IMR-90 (cell line): ENCODE data around the gene ZBTB9. TPM values are rescaled to one million over a fixed set of nuclear protein-coding genes. Genes with fewer than 3 reads are reported as not detected.

Source experiments
- ATAC-seq: fragments of 200-7000 bp; cut with Tn5 transposase; 2 replicates; pipeline ENCODE4 v1.9.1; 2020; ENCODE audit warnings: low read depth, mild to moderate bottlenecking, moderate library complexity
- BruUV-seq: library from RNA; stranded (reverse); fragments of 400-500 nt; replicated peaks from 2 replicates; lab custom pipeline; 2021; lab: Mats Ljungman, UMichigan
- CTCF ChIA-PET: fragments of 300-600 bp; formaldehyde crosslinking; extraction: SDS; loops from one replicate; lab custom pipeline; 2021; ENCODE audit warnings: antibody characterized with exemption; lab: Yijun Ruan, JAX
- POLR2A ChIA-PET: fragments of 300-600 bp; sonication (Branson Sonifier 250); formaldehyde crosslinking; loops from one replicate; lab custom pipeline; 2022; ENCODE audit warnings: antibody characterized with exemption; ENCODE audit not compliant: unreplicated experiment; lab: Charles Lee
- DNase-seq: peaks from one replicate; pipeline ENCODE4 v3.0.0; 2013
- H2AFZ ChIP-seq: replicated peaks from 2 replicates; pipeline ENCODE3; 2013; ENCODE audit warnings: low read length, mild to moderate bottlenecking; ENCODE audit not compliant: poor library complexity
- H2AK5ac ChIP-seq: 2 replicates; pipeline ENCODE4 v1.6.1; 2013; ENCODE audit warnings: low read depth, low read length, inconsistent platforms
- H2AK9ac ChIP-seq: replicated peaks from 2 replicates; pipeline ENCODE3; 2013; ENCODE audit warnings: mild to moderate bottlenecking, low read depth, low read length, moderate library complexity; ENCODE audit not compliant: poor library complexity
- H2BK120ac ChIP-seq: 2 replicates; pipeline ENCODE4 v1.6.1; 2013; ENCODE audit warnings: low read depth, low read length, inconsistent platforms
- H2BK15ac ChIP-seq: 3 replicates; pipeline ENCODE4 v1.6.1; 2013; ENCODE audit warnings: low read depth, low read length, inconsistent platforms
- H2BK20ac ChIP-seq: 2 replicates; pipeline ENCODE4 v1.6.1; 2013; ENCODE audit warnings: low read depth, mild to moderate bottlenecking, inconsistent platforms, low read length, moderate library complexity
- H2BK5ac ChIP-seq: 2 replicates; pipeline ENCODE4 v1.6.1; 2013; ENCODE audit warnings: mild to moderate bottlenecking, low read depth, low read length, inconsistent platforms; ENCODE audit not compliant: poor library complexity, severe bottlenecking
- H3K14ac ChIP-seq: replicated peaks from 2 replicates; pipeline ENCODE4 v1.6.1; 2013; ENCODE audit warnings: low read depth, low read length, inconsistent platforms
- H3K18ac ChIP-seq: 2 replicates; pipeline ENCODE4 v1.6.1; 2013; ENCODE audit warnings: low read depth, low read length, control low read depth
- H3K23ac ChIP-seq: 2 replicates; pipeline ENCODE4 v1.6.1; 2013; ENCODE audit warnings: low read depth, low read length, inconsistent platforms
- H3K27ac ChIP-seq: 2 replicates; pipeline ENCODE4 v1.5.1; 2013; ENCODE audit warnings: mild to moderate bottlenecking, control low read depth, low read length; ENCODE audit not compliant: insufficient read depth
- H3K27me3 ChIP-seq: 2 replicates; pipeline ENCODE4 v1.6.1; 2013; ENCODE audit warnings: low read length; ENCODE audit not compliant: control insufficient read depth, insufficient read depth
- H3K36me3 ChIP-seq: 2 replicates; pipeline ENCODE4 v1.6.1; 2013; ENCODE audit warnings: low read length, mixed read lengths; ENCODE audit not compliant: control insufficient read depth, insufficient read depth
- H3K4ac ChIP-seq: 2 replicates; pipeline ENCODE4 v1.6.1; 2013; ENCODE audit warnings: low read depth, low read length, inconsistent platforms
- H3K4me1 ChIP-seq: 2 replicates; pipeline ENCODE4 v1.6.1; 2013; ENCODE audit warnings: low read length, mixed read lengths; ENCODE audit not compliant: control insufficient read depth, insufficient read depth
- H3K4me2 ChIP-seq: 2 replicates; pipeline ENCODE4 v1.6.1; 2013; ENCODE audit warnings: low read depth, mild to moderate bottlenecking, control low read depth, low read length, moderate library complexity
- H3K4me3 ChIP-seq: 2 replicates; pipeline ENCODE4 v1.5.1; 2013; ENCODE audit warnings: low read depth, mild to moderate bottlenecking, control low read depth, low read length, moderate library complexity; ENCODE audit not compliant: insufficient read depth
- H3K56ac ChIP-seq: 2 replicates; pipeline ENCODE4 v1.6.1; 2013; ENCODE audit warnings: low read length, inconsistent platforms; ENCODE audit not compliant: insufficient read depth; ENCODE audit errors: extremely low read depth
- H3K79me1 ChIP-seq, 2 experiments: 2 replicates each; pipeline ENCODE4 v1.6.1; 2013; ENCODE audit warnings: low read length in 2 of 2, inconsistent platforms in 1 of 2, low read depth in 1 of 2
- H3K9ac ChIP-seq: 2 replicates; pipeline ENCODE4 v1.6.1; 2013; ENCODE audit warnings: low read depth, low read length, control low read depth
- H3K9me1 ChIP-seq: 2 replicates; pipeline ENCODE4 v1.6.1; 2013; ENCODE audit warnings: low read length, inconsistent platforms; ENCODE audit not compliant: insufficient read depth
- H3K9me3 ChIP-seq: 2 replicates; pipeline ENCODE4 v1.6.1; 2013; ENCODE audit warnings: low read length; ENCODE audit not compliant: control insufficient read depth, insufficient read depth
- H4K20me1 ChIP-seq: 2 replicates; pipeline ENCODE4 v1.6.1; 2013; ENCODE audit warnings: low read length, inconsistent platforms; ENCODE audit not compliant: insufficient read depth
- H4K5ac ChIP-seq: 2 replicates; pipeline ENCODE4 v1.6.1; 2013; ENCODE audit warnings: mild to moderate bottlenecking, low read depth, low read length, control low read depth
- H4K8ac ChIP-seq, 2 experiments: 2 replicates each; pipeline ENCODE4 v1.6.1; 2013; ENCODE audit warnings: low read depth in 2 of 2, low read length in 2 of 2, control low read depth in 1 of 2, inconsistent platforms in 1 of 2
- H4K91ac ChIP-seq: 2 replicates; pipeline ENCODE4 v1.6.1; 2013; ENCODE audit warnings: low read depth, low read length, inconsistent platforms; ENCODE audit not compliant: insufficient read depth
- BHLHE40 ChIP-seq: fragments of 150-350 bp; IDR thresholded peaks from 2 replicates; pipeline ENCODE4 v1.6.1; 2016; ENCODE audit warnings: mild to moderate bottlenecking, low read depth, low read length
- CEBPB ChIP-seq: IDR thresholded peaks from 2 replicates; pipeline ENCODE4 v1.6.1; 2012; ENCODE audit warnings: low read depth, low read length, improper control_type of control experiment
- CHD1 ChIP-seq: IDR thresholded peaks from 2 replicates; pipeline ENCODE4 v1.6.1; 2012; ENCODE audit warnings: low read depth, low read length, improper control_type of control experiment
- MAFK ChIP-seq: IDR thresholded peaks from 2 replicates; pipeline ENCODE4 v1.6.1; 2012; ENCODE audit warnings: low read depth, low read length, improper control_type of control experiment
- MAZ ChIP-seq: IDR thresholded peaks from 2 replicates; pipeline ENCODE4 v1.6.1; 2012; ENCODE audit warnings: low read depth, mild to moderate bottlenecking, low read length, improper control_type of control experiment, moderate library complexity, borderline replicate concordance
- NFE2L2 ChIP-seq: fragments of 150-350 bp; IDR thresholded peaks from 2 replicates; pipeline ENCODE4 v1.6.1; 2016; ENCODE audit warnings: low read depth, mild to moderate bottlenecking, low read length
- RCOR1 ChIP-seq: IDR thresholded peaks from 2 replicates; pipeline ENCODE4 v1.6.1; 2012; ENCODE audit warnings: mild to moderate bottlenecking, low read length, improper control_type of control experiment; ENCODE audit not compliant: insufficient replicate concordance
- RFX5 ChIP-seq: IDR thresholded peaks from 2 replicates; pipeline ENCODE4 v1.8.0; 2012; ENCODE audit warnings: low read depth, mild to moderate bottlenecking, low read length, moderate library complexity
- WGBS, 2 experiments: methylation state at CpG; one replicate each; pipeline versions ENCODE4 v1.1.5 to v1.1.7; 2013; ENCODE audit warnings: missing lambda C conversion rate in 2 of 2; ENCODE audit not compliant: insufficient read length in 1 of 2; ENCODE audit errors: extremely low coverage in 2 of 2; 5-methylcytosine and 5-hydroxymethylcytosine counted together
- dilution Hi-C: fragments of 300-500 bp; cut with HindIII; formaldehyde crosslinking; loops from one replicate; pipeline ENCODE4 v1.14.3; 2018; ENCODE audit warnings: low sequenced_read_pairs; ENCODE audit not compliant: unreplicated experiment
- in situ Hi-C: fragments of 300-500 bp; cut with MboI; formaldehyde crosslinking; loops from 3 replicates; pipeline ENCODE4 v1.14.3; 2019; ENCODE audit warnings: low sequenced_read_pairs, inconsistent platforms, mixed read lengths
- intact Hi-C: fragments of 100-400 bp; cut with micrococcal nuclease; formaldehyde crosslinking; loops from 2 replicates; pipeline ENCODE4 v1.10.0; 2022
- polyA plus RNA-seq, 3 experiments: library from polyadenylated mRNA; depleted of rRNA; stranded (reverse); fragments of >200 nt; gene quantifications; 2 replicates each; pipeline ENCODE4 v1.2.3, GENCODE V29; 2012; ENCODE audit warnings: low replicate concordance in 1 of 3
- total RNA-seq: library from RNA; depleted of rRNA; stranded (reverse); fragments of >200 nt; gene quantifications from 2 replicates; pipeline ENCODE4 v1.2.3, GENCODE V29; 2012
- TF ChIP-seq, protein P1 (sequence below): fragments of 150-350 bp; IDR thresholded peaks from 2 replicates; pipeline ENCODE4 v1.6.1; 2016; ENCODE audit warnings: low read depth, mild to moderate bottlenecking, low read length, moderate library complexity, borderline replicate concordance

The ZBTB9 gene
- total and polyA plus RNA-seq, 2 of the 4 experiments (the other 2 are of a cell fraction) = 5.4 to 5.9 TPM

DNA sequence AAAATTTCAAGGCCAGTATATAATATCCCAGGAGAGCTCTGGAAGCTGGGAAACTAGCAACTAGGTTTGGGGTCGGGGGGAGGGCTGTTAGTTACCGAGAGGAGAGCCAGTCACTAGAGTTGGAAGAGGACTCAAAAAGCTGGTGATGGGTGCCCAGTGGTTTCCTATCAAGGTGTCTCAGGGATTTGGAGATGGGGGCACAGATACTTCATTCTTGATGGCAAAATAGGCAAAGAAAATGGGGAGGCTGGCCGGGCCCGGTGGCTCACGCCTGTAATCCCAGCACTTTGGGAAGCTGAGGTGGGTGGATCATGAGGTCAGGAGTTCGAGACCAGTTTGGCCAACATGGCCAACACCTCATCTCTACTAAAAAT is 42.8 kb upstream of the ZBTB9 start:
- 17% methylated on average over 1 of the region's 6 CpGs; no CpG with 5 or more reads in 1 of the 2 experiments for WGBS, 2 experiments
- DNase-seq = no peak
- peaks cover 39% of the 10 kb centered on the region for H3K36me3 ChIP-seq

More for the DNA sequence above, 42.8 kb upstream of the ZBTB9 start:
- H2BK120ac ChIP-seq = no peak overlapping the region
- H3K27me3 ChIP-seq = no peaks in the 10 kb centered on the region
- peak overlapping the region; percentile 61 for H3K4ac ChIP-seq
- peaks cover 12% of the 10 kb centered on the region for H4K20me1 ChIP-seq
- dilution Hi-C loops (no loop called here), intact Hi-C loops (loop anchor here (2.0 kb wide), 1 partner anchor 203 kb away; the partner anchor contains the start of gene RING1), in situ Hi-C loops (no loop called here)
- peak overlapping the region; percentile 90 for H3K9ac ChIP-seq
- H4K5ac ChIP-seq = no peak overlapping the region
- ATAC-seq = no peak
- peaks cover 5% of the 10 kb centered on the region for H3K9me1 ChIP-seq
- peak overlapping the region; percentile 92 for H3K4me3 ChIP-seq
- H2AFZ ChIP-seq = no peak overlapping the region
- H3K9me3 ChIP-seq = no peaks in the 10 kb centered on the region
- peak overlapping the region; percentile 85 for H3K4me2 ChIP-seq
- no peak overlapping the region for H2AK5ac ChIP-seq
- peaks cover 7% of the 10 kb centered on the region for H3K4me1 ChIP-seq
- no peak for TF ChIP-seq RCOR1
- no peak for TF ChIP-seq CHD1
- TF ChIP-seq NFE2L2 = no peak
- TF ChIP-seq MAZ = no peak
- TF ChIP-seq, protein P1, sequence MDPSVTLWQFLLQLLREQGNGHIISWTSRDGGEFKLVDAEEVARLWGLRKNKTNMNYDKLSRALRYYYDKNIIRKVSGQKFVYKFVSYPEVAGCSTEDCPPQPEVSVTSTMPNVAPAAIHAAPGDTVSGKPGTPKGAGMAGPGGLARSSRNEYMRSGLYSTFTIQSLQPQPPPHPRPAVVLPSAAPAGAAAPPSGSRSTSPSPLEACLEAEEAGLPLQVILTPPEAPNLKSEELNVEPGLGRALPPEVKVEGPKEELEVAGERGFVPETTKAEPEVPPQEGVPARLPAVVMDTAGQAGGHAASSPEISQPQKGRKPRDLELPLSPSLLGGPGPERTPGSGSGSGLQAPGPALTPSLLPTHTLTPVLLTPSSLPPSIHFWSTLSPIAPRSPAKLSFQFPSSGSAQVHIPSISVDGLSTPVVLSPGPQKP = no peak
- no peak for TF ChIP-seq RFX5
- TF ChIP-seq MAFK = no peak
- TF ChIP-seq CEBPB = no peak
- TF ChIP-seq BHLHE40 = no peak
- BruUV-seq = no TSS peak
- H2AK9ac ChIP-seq = peak overlapping the region; percentile 99
- peak overlapping the region; percentile 87 for H2BK5ac ChIP-seq
- H4K91ac ChIP-seq = no peak overlapping the region; the same call in 1 of the 2 replicates
- H3K27ac ChIP-seq = peak overlapping the region; percentile 83
- peak overlapping the region; percentile 15; the same call in 1 of the 2 replicates for H3K14ac ChIP-seq
- ChIA-PET POLR2A (no interaction called here), CTCF (interaction anchor here (0.7 kb wide), 1 partner anchor 21 kb away, joined by 4 read pairs; no protein-coding TSS in a partner anchor)
- H3K79me1 ChIP-seq = peaks cover 12 to 54% of the 10 kb centered on the region in 2 experiments
- H3K18ac ChIP-seq = no peak overlapping the region
- no peak overlapping the region for H2BK20ac ChIP-seq
- peak overlapping the region; percentile 57; the same call in 1 of the 2 replicates for H3K56ac ChIP-seq
- H4K8ac ChIP-seq = no peak overlapping the region; a peak in 1 of 4 replicates
- H3K23ac ChIP-seq = peak overlapping the region; percentile 46
- H2BK15ac ChIP-seq = no peak overlapping the region
